ENCODE data around the gene FTL. TPM values are rescaled to one million over a fixed set of nuclear protein-coding genes. Genes with fewer than 3 reads are reported as not detected.

FTL gene
- total and polyA plus RNA-seq, 2 donors from 2014 or later = 1,841 to 17,016 TPM

GRCh38 chr19:49006905-49007304 is 41.8 kb downstream of the FTL start:
- no peak overlapping the region for H3K4me3 ChIP-seq (ENCODE audit: low read length in 3 of 3)
- TF ChIP-seq, protein P1, sequence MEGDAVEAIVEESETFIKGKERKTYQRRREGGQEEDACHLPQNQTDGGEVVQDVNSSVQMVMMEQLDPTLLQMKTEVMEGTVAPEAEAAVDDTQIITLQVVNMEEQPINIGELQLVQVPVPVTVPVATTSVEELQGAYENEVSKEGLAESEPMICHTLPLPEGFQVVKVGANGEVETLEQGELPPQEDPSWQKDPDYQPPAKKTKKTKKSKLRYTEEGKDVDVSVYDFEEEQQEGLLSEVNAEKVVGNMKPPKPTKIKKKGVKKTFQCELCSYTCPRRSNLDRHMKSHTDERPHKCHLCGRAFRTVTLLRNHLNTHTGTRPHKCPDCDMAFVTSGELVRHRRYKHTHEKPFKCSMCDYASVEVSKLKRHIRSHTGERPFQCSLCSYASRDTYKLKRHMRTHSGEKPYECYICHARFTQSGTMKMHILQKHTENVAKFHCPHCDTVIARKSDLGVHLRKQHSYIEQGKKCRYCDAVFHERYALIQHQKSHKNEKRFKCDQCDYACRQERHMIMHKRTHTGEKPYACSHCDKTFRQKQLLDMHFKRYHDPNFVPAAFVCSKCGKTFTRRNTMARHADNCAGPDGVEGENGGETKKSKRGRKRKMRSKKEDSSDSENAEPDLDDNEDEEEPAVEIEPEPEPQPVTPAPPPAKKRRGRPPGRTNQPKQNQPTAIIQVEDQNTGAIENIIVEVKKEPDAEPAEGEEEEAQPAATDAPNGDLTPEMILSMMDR (IDR thresholded peaks at IDR 0.05; ENCODE audit: borderline replicate concordance, extremely low read depth, insufficient read depth) = no peak
- FAIRE-seq (no peak), DNase-seq (no peak)
- H3K27me3 ChIP-seq (ENCODE audit: control insufficient read depth, insufficient read depth, low read length) = no peaks in the 10 kb centered on the region
- H3K9ac ChIP-seq (ENCODE audit: low read length in 3 of 3) = no peak overlapping the region
- intact Hi-C loops (cut with DNase I) = no loop called here
- no peaks in the 10 kb centered on the region for H3K9me3 ChIP-seq (ENCODE audit: control insufficient read depth in 2 of 3, insufficient read depth in 1 of 3, low read length in 3 of 3)
- peaks cover 0 to 28% (median 27%) of the 10 kb centered on the region in 3 donors for H3K36me3 ChIP-seq (ENCODE audit: control insufficient read depth in 2 of 3, insufficient read depth in 3 of 3, low read length in 3 of 3)
- H3K4me1 ChIP-seq (ENCODE audit: control insufficient read depth in 2 of 3, insufficient read depth in 2 of 3, low read depth in 1 of 3, low read length in 3 of 3) = no peaks in the 10 kb centered on the region
- no peak overlapping the region for H3K27ac ChIP-seq (ENCODE audit: low read depth in 2 of 2, low read length in 2 of 2)

DNA sequence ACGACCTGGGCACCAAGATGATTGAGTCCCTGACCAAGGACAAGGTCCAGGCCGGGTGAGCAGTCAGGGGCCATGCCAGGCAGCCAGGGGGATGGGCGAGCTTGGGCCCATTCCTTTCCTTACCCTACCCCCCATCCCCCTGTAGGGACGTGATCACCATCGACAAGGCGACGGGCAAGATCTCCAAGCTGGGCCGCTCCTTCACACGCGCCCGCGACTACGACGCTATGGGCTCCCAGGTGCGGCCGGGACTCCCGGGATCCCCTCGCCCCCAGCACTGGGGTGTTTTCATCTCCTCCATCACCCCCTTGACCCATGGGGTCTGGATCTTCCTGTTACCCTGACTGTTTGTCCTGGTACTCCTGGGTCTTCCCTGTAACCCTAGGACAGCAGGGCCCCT is 44.7 kb downstream of the FTL start:
- no peaks in the 10 kb centered on the region for H3K9me3 ChIP-seq (ENCODE audit: control insufficient read depth in 2 of 3, insufficient read depth in 1 of 3, low read length in 3 of 3)
- DNase-seq (no peak), FAIRE-seq (no peak)
- H3K9ac ChIP-seq (ENCODE audit: low read length in 3 of 3) = no peak overlapping the region
- no peaks in the 10 kb centered on the region for H3K4me1 ChIP-seq (ENCODE audit: control insufficient read depth in 2 of 3, insufficient read depth in 2 of 3, low read depth in 1 of 3, low read length in 3 of 3)
- TF ChIP-seq, protein P1 (IDR thresholded peaks at IDR 0.05; ENCODE audit: borderline replicate concordance, extremely low read depth, insufficient read depth) = no peak
- no peak overlapping the region for H3K4me3 ChIP-seq (ENCODE audit: low read length in 3 of 3)
- no peaks in the 10 kb centered on the region for H3K27me3 ChIP-seq (ENCODE audit: control insufficient read depth, insufficient read depth, low read length)
- H3K36me3 ChIP-seq (ENCODE audit: control insufficient read depth in 2 of 3, insufficient read depth in 3 of 3, low read length in 3 of 3) = peaks cover 0 to 25% (median 22%) of the 10 kb centered on the region in 3 donors
- intact Hi-C loops (cut with DNase I) = no loop called here
- no peak overlapping the region for H3K27ac ChIP-seq (ENCODE audit: low read depth in 2 of 2, low read length in 2 of 2)

- Histone ChIP-seq H3K4me1 (ENCODE audit: control insufficient read depth in 2 of 3, insufficient read depth in 2 of 3, low read depth in 1 of 3, low read length in 3 of 3) (no peaks in the 10 kb centered on the region), H3K9me3 (ENCODE audit: control insufficient read depth in 2 of 3, insufficient read depth in 1 of 3, low read length in 3 of 3) (no peaks in the 10 kb centered on the region), H3K27me3 (ENCODE audit: control insufficient read depth, insufficient read depth, low read length) (no peaks in the 10 kb centered on the region), H3K9ac (ENCODE audit: low read length in 3 of 3) (no peak overlapping the region), H3K36me3 (ENCODE audit: control insufficient read depth in 2 of 3, insufficient read depth in 3 of 3, low read length in 3 of 3) (peaks cover 0 to 20% (median 16%) of the 10 kb centered on the region in 3 donors), H3K4me3 (ENCODE audit: low read length in 3 of 3) (no peak overlapping the region), H3K27ac (ENCODE audit: low read depth in 2 of 2, low read length in 2 of 2) (no peak overlapping the region)
- no peak for DNase-seq
- TF ChIP-seq, protein P1 (IDR thresholded peaks at IDR 0.05; ENCODE audit: borderline replicate concordance, extremely low read depth, insufficient read depth) = no peak
- intact Hi-C loops (cut with DNase I) = no loop called here
- FAIRE-seq = no peak
Observed at GRCh38 chr19:49010453-49010852, 45.3 kb downstream of the FTL start.

DNA sequence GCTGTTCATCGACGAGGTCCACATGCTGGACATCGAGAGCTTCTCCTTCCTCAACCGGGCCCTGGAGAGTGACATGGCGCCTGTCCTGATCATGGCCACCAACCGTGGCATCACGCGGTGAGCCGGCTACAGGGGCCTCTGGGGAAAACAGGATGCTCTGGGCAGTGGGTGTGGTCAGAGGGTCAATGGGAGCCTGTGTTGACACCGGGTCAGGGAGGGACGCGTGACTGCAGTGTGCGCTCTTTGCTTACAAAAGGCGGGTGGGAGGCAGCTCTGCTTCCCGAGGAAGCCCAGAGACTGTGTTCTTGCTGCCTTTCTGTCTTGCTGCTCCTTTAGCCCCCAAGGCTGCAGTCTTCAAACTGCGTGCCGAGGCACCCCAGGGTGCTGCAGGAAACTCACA is 46.1 kb downstream of the FTL start:
- intact Hi-C loops (cut with DNase I) = no loop called here
- DNase-seq (no peak), FAIRE-seq (no peak)
- H3K27ac ChIP-seq (ENCODE audit: low read depth in 2 of 2, low read length in 2 of 2) = no peak overlapping the region
- no peak overlapping the region for H3K4me3 ChIP-seq (ENCODE audit: low read length in 3 of 3)
- H3K9me3 ChIP-seq (ENCODE audit: control insufficient read depth in 2 of 3, insufficient read depth in 1 of 3, low read length in 3 of 3) = no peaks in the 10 kb centered on the region
- H3K27me3 ChIP-seq (ENCODE audit: control insufficient read depth, insufficient read depth, low read length) = no peaks in the 10 kb centered on the region
- TF ChIP-seq, protein P1 (IDR thresholded peaks at IDR 0.05; ENCODE audit: borderline replicate concordance, extremely low read depth, insufficient read depth) = no peak
- H3K36me3 ChIP-seq (ENCODE audit: control insufficient read depth in 2 of 3, insufficient read depth in 3 of 3, low read length in 3 of 3) = peaks cover 0 to 18% (median 15%) of the 10 kb centered on the region in 3 donors
- no peak overlapping the region for H3K9ac ChIP-seq (ENCODE audit: low read length in 3 of 3)
- H3K4me1 ChIP-seq (ENCODE audit: control insufficient read depth in 2 of 3, insufficient read depth in 2 of 3, low read depth in 1 of 3, low read length in 3 of 3) = no peaks in the 10 kb centered on the region
